Adrenal gland (tissue), 5 donors: ENCODE data around the gene RASL10B.

Source experiments
- POLR2A ChIP-seq, 2 donors: fragments of 450-650 bp; IDR thresholded peaks; one replicate each; pipeline ENCODE4 v1.6.1; 2017; ENCODE audit warnings: antibody characterized with exemption in 2 of 2, mild to moderate bottlenecking in 2 of 2, moderate library complexity in 1 of 2
- TF ChIP-seq, protein P1 (sequence below), 6 experiments: fragments of 450-650 bp in 4 of 6; fragments of 200-600 bp in 2 of 6; sonication (generic) in 1 of 6; IDR thresholded peaks; 1 replicate in 5 of 6; 2 replicates in 1 of 6; pipeline versions ENCODE4 v1.5.1 to v1.8.0; 2016 to 2021; ENCODE audit warnings: antibody characterized with exemption in 6 of 6, mild to moderate bottlenecking in 2 of 6, moderate library complexity in 1 of 6
- donor health status: DM: no; HTN: no; CAD: no.

DNA sequence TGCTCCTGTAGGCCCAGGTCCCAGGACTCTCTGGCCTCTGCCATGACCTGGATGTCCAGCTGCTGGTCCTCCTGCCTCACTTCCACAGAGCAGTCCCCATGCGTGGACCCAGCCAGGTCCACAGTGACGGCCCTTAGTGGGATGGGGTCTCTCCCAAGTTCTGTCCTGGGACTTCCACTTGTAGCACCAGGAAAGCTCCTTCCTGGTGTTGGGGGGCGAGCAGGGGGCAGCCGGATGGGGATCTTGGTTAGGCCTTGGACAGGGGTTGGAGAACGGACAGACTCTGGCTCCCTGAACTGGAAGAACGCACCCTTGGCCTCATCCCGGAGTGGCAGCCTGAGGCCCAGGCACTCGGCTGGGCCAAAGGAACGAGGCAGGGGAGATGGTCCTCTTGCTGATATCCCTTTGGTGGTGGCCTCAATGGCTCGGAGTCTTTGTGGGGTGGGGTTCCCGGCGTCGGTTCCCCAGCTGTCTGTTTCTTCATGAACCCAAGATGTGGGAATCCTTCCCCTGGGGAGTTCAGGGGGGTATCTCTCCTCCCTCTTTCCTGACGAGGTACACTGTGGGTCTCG lies 14.4 kb downstream of the RASL10B start:
- TF ChIP-seq, protein P1, sequence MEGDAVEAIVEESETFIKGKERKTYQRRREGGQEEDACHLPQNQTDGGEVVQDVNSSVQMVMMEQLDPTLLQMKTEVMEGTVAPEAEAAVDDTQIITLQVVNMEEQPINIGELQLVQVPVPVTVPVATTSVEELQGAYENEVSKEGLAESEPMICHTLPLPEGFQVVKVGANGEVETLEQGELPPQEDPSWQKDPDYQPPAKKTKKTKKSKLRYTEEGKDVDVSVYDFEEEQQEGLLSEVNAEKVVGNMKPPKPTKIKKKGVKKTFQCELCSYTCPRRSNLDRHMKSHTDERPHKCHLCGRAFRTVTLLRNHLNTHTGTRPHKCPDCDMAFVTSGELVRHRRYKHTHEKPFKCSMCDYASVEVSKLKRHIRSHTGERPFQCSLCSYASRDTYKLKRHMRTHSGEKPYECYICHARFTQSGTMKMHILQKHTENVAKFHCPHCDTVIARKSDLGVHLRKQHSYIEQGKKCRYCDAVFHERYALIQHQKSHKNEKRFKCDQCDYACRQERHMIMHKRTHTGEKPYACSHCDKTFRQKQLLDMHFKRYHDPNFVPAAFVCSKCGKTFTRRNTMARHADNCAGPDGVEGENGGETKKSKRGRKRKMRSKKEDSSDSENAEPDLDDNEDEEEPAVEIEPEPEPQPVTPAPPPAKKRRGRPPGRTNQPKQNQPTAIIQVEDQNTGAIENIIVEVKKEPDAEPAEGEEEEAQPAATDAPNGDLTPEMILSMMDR (IDR thresholded peaks at IDR 0.05), result no peak
- TF ChIP-seq POLR2A (IDR thresholded peaks at IDR 0.05), result no peak
